ENCODE data around the gene CETP.

DNA sequence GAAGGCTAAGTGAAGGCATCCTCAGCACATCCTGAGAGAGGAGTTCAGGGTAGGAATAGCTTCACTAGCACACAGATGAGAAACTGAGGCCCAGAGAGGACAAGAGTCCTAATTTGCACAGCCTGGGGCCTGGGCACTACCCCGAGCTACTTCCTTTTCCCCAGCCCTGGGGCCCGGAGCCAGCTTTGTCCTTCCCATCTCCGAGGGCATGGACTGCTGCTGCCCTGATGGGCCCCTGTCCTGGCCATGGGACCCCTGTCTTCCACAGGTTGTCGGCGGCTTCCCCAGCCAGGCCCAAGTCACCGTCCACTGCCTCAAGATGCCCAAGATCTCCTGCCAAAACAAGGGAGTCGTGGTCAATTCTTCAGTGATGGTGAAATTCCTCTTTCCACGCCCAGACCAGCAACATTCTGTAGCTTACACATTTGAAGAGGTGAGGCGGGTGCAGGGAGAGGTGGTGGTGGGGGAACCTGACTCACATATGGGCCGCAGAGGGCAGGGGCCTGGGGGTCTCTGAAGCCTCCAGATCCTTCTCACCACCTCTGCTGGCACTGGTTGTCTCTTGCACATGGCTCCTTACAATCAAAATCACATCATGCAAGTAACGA is 16.2 kb downstream of the CETP start:
- no peak for TF ChIP-seq HDAC6 (IDR thresholded peaks at IDR 0.05; ENCODE audit: low read depth, low read length)
- TF ChIP-seq E2F8 (IDR thresholded peaks at IDR 0.05; ENCODE audit: low read depth, partially characterized antibody) = no peak
- no peak for TF ChIP-seq MTA1 (IDR thresholded peaks at IDR 0.05; ENCODE audit: borderline replicate concordance)
- TF ChIP-seq, protein P1, sequence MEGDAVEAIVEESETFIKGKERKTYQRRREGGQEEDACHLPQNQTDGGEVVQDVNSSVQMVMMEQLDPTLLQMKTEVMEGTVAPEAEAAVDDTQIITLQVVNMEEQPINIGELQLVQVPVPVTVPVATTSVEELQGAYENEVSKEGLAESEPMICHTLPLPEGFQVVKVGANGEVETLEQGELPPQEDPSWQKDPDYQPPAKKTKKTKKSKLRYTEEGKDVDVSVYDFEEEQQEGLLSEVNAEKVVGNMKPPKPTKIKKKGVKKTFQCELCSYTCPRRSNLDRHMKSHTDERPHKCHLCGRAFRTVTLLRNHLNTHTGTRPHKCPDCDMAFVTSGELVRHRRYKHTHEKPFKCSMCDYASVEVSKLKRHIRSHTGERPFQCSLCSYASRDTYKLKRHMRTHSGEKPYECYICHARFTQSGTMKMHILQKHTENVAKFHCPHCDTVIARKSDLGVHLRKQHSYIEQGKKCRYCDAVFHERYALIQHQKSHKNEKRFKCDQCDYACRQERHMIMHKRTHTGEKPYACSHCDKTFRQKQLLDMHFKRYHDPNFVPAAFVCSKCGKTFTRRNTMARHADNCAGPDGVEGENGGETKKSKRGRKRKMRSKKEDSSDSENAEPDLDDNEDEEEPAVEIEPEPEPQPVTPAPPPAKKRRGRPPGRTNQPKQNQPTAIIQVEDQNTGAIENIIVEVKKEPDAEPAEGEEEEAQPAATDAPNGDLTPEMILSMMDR (IDR thresholded peaks at IDR 0.05 in 2 of 3, conservative IDR thresholded peaks at IDR 0.05 in 1 of 3; ENCODE audit: insufficient read depth in 2 of 3, low read depth in 1 of 3, low read length in 3 of 3) = no peak
- TF ChIP-seq MYNN (IDR thresholded peaks at IDR 0.05) = no peak
- TF ChIP-seq MYNN (CRISPR knock-in tag; IDR thresholded peaks at IDR 0.05) = no peak
- no peak for TF ChIP-seq ZKSCAN1 (IDR thresholded peaks at IDR 0.05; ENCODE audit: low read depth, low read length)
- no peak for TF ChIP-seq MEIS2 (IDR thresholded peaks at IDR 0.05; ENCODE audit: partially characterized antibody)
- no peak for TF ChIP-seq ZNF699 (CRISPR knock-in tag; IDR thresholded peaks at IDR 0.05; ENCODE audit: insufficient replicate concordance)

Data from K562 (cell line).